Measurements from ENCODE around the gene KIAA0040.
"Not testable (repeated sequence)": the region's sequence is repeated elsewhere in the genome, so short reads cannot be mapped to it uniquely, and the experiment has no call there.

KIAA0040 gene

DNA sequence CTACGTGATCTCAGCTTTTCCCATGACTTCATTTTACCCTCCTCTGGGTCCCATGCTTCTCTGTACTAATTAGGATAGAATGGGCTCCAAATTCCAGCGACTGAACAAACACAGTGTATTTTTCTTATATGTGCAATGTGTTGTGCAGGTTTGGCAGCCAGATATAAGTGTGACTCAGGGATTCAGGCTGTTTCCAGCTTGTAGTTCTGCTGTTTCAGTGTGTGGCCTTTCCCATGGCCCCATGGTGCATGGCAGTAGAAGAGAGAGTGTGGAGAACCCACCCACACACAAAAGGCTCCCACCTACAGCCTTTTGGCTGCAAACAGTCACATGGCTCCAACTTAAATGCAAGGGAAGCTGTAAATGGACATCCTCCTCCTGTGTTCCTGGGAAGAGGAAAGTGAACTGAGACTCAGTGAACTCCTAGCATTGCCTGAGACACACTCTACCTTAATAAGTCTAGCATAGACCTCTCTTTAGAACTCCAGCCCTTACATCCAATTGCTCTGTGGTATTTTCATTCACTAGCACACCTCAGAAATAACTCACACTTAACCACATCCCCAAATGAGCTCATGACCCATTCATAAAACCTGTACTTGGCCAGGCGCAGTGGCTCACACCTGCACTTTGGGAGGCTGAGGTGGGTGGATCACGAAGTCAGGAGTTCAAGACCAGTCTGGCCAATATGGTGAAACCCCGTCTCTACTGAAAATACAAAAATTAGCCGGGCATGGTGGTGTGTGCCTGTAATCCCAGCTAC lies 58.7 kb downstream of the KIAA0040 start:
- no peak for DNase-seq

DNA sequence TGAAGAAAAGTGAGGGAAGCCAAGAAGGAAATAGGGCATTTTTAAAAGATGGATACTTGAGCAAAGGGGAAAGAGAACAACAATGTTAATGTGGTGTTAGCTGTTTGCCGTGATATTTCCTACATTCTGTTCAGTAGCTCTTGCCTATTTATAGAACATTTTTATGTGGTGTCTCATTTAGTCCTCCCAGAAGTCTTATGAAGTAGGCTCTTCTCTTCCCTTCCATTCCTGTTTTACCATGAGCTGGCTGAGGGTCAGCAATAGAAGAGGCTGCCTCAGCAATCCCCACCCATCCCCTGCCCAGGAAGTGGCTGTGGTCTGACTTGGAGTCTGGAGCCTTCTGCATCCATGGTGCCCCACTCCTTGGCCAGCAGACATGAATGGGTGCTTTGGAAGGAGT lies 60.1 kb downstream of the KIAA0040 start:
- DNase-seq = no peak

DNA sequence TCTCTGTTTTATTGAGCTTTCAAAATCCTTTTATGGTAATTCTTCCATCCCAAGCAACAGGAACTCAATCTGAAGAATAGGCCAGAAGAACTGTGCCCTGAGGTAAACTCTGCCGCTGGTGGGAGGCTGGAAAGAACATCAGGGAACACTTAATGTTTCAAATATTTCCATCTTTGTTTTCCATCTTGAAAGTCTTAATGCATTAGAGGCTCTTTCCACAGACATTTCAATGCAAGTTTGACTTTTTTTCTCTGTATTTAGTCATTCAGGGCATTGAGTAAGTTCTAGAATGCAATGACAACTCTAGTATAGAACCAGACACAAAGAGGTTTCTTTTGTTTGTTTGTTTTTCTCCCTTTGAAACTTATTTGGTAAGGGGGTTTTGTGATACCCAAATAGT lies 61.5 kb downstream of the KIAA0040 start:
- no peak for DNase-seq

DNA sequence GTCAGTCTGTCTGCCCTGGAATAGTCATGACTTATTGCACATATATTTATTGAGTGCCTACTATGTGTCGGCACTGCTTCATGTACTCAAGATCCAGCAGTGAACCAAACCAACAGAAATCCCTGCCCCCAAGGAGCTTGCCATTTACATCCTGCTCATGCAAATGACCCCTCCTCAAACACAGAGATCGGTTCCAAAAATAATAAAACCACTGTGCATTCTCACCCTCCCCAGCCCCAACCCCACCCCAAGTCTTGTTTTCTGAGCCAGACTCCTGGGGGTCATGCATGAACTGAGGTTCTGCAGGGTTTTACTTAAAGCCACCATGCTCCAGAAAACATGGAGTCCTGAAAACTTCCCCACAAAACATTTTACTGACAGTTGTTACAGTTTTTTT lies 61.9 kb downstream of the KIAA0040 start:
- no peak for DNase-seq

DNA sequence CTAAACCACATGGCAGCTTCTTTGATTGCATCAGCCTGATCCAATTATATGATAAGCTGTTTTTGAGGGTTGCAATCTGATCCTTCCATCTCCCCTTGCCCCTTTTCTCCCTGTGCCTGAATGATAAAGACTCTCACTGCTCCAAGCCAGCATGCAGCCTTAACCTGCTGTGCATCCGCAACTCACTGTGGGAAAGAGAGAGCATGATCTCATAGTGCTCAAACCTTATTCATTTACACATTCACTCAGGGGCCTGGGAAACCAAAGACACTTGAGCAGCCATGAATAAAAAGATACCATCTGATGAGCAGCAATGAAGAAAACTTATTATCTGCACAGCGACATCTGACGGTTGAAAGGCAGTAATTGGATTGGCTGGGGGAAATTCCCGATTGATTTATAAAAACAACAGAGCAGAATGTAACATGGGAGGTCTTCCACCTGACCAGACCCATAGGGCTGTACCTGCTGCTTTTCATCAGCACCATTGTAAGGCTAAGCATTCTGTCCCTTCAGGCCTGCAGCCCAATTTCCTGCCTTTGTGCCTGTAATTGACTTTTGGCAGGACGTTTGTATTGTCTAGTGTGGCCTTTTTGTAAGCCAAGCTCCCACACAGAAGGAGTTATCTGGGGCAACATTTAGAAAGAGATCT lies 62.5 kb downstream of the KIAA0040 start:
- no peak for DNase-seq

DNA sequence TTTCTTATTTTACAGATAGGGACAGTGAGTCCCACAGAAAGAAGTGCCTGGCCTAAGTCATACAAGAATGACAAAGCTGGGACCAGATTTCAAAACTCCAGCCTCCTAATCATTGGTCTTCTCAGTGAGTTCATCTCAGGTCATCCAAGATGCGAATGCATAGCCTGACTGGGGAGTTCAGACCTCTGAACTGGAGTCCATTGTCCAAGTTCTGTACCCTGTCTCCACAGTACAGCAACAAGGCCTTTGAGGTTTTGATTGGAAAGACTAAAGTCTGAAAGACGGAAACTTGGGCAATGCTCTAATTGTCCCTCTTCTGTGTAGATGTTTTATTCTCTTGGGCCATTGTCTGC lies 63.0 kb downstream of the KIAA0040 start:
- DNase-seq = no peak

DNA sequence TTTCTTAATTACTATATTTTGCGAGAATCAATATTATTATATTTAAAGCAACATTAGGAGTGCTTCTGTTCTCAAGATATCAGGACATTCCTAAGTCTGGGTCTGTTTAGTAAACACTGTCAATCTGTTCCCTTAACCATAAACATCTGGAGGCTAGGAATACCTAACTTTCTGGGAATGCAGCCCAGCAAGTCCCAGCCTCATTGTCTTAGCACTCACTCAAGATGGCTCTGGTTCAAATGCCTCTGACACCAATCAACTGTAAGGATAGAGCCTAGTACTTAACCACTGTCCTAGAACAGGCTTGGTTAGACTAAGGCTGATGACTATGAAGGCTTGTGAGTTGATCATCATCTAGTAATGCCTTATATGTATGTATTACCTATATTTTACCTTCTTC lies 63.4 kb downstream of the KIAA0040 start:
- DNase-seq = no peak

DNA sequence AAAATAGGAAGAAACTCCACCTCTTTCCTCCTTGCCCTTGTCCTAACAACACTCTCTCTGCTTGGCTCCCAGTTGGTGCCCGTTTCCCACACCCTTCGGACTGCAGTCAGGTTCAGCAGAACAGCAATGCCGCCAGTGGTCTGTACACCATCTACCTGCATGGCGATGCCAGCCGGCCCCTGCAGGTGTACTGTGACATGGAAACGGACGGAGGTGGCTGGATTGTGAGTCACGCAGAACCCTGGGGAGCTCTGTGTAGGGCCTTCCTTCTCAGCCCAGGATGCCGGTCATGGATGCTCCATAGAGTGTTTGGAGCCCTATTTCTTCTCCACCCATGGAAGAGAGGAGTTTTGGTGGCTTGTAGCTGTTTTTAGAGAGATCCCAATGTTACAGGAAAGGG lies 64.1 kb downstream of the KIAA0040 start:
- DNase-seq = no peak

DNA sequence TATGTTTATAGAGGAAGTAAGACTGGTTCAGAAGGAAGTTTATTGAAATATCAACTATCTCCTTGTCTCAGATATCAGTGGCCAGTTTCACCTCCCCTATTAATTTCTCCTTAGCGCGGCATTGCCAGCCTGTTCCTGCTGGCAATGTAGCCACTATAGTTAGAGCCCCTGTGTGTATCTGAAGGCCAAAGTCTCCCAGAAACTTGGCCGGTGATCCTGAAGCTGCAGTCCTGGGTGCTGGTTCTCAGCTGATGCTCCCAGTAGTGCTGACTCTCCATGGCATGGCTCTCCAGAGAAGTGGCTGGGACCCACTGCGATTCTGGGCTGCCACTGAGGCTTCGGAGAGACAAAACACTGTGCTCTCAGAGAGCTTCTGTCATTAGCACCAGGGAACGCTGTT lies 65.0 kb downstream of the KIAA0040 start:
- DNase-seq = no peak

DNA sequence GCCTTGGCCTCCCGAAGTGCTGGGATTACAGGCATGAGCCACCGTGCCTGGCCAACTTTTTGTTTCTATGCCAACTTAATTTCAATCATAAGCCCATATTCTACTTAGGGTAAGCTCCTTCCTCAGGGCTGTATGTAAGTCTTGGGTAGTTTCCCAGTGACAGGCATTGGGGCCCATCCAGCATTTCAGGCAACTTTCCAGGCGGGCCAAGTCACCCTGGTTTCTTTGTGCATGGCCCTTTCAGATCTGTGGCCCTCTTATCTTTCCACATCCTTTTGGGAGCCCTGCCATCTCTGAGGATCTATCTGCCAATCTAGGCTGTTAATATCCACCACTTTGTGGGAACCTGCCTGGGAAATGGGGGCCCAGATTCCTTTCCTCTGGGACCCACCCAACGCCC lies 66.2 kb downstream of the KIAA0040 start:
- no peak for DNase-seq

DNA sequence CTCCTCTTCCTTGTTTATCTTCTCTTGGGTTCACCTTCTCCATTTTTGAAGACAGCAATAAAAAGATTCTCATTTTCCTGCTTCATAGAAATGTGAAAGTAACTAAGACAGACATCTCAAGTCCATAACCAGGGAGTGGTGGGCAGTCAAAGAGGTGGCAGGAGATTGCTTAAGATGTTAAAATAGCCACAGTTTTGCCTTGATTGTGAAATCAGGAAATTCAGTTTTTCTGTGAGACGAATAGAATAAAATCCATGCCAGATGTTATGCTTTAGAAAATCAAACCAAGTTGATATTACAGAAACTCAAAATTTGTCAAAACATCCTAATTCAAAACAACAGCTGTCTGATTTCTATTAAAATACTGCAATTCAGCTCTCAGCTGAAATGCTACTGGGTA lies 67.7 kb downstream of the KIAA0040 start:
- DNase-seq = no peak

DNA sequence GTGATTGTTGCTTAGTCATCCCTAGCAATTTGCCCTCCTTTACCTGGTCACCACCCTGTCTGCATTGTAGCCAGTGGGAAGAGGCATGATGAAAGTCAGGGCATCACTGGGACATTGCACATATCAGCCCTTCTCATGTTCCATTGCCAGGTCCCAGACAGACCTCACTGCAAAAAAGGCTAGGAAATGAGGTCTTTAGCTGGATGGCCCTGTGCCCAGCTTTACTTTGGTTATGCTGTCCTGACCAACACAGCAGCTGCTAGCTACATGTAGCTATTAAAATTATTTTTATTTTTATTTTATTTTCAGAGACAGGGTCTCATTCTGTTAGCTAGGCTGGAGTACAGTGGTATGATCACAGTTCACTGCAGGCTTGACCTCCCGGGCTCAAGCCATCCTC lies 72.1 kb downstream of the KIAA0040 start:
- DNase-seq = no peak

DNA sequence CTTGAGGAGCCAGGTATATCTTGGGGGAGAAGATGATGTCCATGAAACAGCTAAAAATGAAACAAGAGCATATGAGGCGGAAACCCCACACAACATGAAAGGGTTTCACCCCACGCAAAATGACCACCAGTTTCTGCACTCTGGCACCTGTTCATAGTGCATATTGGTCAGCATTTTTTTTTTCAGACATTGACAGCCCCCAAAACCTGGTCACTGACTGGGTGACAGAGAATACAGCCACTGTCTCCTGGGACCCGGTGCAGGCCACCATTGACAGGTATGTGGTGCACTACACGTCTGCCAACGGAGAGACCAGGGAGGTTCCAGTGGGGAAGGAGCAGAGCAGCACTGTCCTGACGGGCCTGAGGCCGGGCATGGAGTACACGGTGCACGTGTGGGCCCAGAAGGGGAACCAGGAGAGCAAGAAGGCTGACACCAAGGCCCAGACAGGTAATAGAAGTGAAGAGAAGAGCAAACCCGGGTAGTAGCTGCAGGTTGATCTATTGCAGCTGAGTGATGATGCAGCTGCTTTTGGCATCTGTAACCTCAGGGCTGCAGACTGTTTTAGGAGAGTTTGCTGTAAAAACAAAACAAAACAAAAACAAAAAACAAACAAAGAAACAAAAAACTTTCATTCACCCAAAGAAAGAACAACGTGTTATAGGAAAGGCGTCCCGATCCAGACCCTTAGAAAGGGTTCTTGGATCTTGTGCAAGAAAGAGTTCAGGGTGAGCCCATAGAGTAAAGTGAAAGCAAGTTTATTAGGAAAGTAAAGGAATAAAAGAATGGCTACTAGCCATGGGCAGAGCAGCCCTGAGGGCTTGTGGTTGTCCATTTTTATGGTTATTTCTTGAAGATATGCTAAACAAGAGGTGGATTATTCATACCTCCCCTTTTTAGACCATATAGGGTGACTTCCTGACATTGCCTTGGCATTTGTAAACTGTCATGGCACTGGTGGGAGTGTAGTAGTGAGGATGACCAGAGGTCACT lies 73.9 kb downstream of the KIAA0040 start:
- DNase-seq = no peak

DNA sequence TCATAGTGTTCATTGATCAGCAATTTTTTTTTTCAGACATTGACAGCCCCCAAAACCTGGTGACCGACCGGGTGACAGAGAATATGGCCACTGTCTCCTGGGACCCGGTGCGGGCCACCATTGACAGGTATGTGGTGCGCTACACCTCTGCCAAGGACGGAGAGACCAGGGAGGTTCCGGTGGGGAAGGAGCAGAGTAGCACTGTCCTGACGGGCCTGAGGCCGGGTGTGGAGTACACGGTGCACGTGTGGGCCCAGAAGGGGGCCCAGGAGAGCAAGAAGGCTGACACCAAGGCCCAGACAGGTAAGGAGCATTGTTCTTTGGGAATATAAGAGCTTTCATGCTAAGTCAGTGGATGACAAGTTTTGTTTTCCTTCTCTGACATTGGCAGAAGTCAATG lies 75.7 kb downstream of the KIAA0040 start:
- no peak for DNase-seq

DNA sequence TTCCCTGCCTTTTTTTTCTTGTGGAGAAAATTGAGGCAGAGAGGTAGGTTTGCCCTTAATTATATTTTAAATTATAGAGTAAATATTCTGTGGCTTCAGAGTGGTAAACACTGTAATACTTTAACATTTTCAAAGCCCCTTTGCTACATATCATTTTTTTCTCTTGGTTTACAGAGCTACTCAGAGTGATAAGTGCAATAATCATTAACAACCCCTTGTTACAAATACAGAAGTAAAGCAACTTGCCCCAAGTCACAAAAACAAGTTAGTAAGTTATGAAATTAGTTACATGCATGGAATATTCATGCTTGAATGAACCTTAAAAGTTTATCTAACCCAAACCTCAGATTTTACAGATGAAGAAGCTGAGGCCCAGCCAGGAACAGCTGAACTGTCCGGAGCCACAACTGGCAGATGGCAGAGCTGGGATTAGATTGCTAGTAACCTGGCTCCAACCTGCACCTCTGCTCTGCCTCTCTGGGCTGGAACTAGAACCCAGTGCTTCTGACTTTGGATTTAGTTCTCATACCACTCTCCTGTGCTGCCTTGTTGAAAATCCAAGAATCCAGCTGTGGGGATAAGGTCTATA lies 76.3 kb downstream of the KIAA0040 start:
- no peak for DNase-seq

DNA sequence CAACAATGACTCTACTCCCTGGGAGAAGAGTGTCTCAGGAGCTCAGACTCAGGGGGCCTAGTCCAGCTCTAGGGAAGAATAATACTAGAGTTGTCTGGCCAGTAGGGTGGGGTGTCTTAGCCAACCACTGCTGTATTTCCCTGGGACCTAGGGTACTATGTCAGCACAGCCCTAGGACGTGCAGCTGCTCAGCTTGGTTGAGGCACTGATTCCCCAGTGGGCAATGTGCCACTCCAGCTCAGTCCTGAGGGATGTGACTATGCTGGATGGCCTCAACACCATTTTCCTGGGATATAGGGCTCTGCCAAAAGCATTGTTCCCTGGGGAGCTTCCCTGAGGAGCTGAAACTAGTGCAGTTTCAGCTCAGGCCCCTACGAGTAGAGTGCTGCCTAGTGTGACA lies 77.6 kb downstream of the KIAA0040 start:
- no peak for DNase-seq

DNA sequence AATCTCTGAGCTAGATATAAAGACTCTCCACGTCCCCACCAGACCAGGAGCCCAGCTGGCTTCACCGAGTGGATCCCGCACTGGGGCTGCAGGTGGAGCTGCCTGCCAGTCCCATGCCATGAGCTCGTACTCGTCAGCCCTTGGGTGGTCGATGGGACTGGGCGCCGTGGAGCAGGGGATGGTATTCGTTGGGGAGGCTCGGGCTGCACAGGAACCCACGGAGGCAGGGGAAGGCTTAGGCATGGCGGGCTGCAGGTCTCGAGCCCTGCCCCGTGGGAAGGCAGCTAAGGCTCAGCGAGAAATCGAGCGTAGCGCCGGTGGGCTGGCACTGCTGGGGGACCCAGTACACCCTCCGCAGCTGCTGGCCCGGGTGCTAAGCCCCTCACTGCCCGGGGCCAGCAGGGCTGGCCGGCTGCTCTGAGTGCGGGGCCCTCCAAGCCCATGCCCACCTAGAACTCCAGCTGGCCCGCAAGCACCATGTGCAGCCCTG lies 84.2 kb downstream of the KIAA0040 start:
- not testable (repeated sequence) for DNase-seq

Data from CD4-positive, alpha-beta T cell treated with Interleukin-6 for 4 hours (primary cell).